Fibroblast of lung (primary cell): ENCODE data around the gene PHACTR2.

Experiments used
- EZH2 ChIP-seq: IDR thresholded peaks from 2 replicates; pipeline ENCODE4 v1.5.1; 2012; ENCODE audit warnings: low read length, control low read depth, mild to moderate bottlenecking; ENCODE audit errors: missing control alignments
- TF ChIP-seq, protein P1 (sequence below), 2 donors: IDR thresholded peaks in 1 of 2; conservative IDR thresholded peaks in 1 of 2; 1 replicate in 1 of 2; 2 replicates in 1 of 2; pipeline ENCODE4 v1.5.1; 2011 to 2012; ENCODE audit warnings: low read length in 2 of 2, control low read depth in 1 of 2, inconsistent platforms in 1 of 2, low read depth in 1 of 2, mild to moderate bottlenecking in 1 of 2

DNA sequence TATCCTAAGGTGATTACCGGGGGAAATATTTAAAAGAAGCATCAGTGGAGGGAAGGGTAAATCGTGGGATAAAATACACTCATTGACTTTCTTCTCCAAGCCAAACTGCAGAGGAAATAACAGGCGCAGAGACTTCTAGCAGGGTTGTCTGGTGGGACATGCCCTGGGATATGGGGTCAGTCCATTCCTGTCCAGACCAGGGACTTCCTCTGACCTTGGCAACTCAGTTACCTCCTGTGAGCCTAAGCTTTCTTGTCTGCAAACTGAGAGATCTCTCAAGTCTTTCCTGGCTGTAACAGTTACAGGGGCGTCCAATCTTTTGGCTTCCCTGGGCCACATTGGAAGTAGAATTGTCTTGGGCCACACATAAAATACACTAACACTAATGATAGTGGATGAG is 21.7 kb upstream of the PHACTR2 start:
- TF ChIP-seq, protein P1, sequence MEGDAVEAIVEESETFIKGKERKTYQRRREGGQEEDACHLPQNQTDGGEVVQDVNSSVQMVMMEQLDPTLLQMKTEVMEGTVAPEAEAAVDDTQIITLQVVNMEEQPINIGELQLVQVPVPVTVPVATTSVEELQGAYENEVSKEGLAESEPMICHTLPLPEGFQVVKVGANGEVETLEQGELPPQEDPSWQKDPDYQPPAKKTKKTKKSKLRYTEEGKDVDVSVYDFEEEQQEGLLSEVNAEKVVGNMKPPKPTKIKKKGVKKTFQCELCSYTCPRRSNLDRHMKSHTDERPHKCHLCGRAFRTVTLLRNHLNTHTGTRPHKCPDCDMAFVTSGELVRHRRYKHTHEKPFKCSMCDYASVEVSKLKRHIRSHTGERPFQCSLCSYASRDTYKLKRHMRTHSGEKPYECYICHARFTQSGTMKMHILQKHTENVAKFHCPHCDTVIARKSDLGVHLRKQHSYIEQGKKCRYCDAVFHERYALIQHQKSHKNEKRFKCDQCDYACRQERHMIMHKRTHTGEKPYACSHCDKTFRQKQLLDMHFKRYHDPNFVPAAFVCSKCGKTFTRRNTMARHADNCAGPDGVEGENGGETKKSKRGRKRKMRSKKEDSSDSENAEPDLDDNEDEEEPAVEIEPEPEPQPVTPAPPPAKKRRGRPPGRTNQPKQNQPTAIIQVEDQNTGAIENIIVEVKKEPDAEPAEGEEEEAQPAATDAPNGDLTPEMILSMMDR (conservative IDR thresholded peaks at IDR 0.05 in 1 of 2, IDR thresholded peaks at IDR 0.05 in 1 of 2; ENCODE audit: low read depth in 1 of 2, low read length in 2 of 2), result no peak
- no peak for TF ChIP-seq EZH2
